ENCODE measurements around the gene VWA8.
"Not testable (repeated sequence)": the region's sequence is repeated elsewhere in the genome, so short reads cannot be mapped to it uniquely, and the experiment has no call there.

VWA8 gene

DNA sequence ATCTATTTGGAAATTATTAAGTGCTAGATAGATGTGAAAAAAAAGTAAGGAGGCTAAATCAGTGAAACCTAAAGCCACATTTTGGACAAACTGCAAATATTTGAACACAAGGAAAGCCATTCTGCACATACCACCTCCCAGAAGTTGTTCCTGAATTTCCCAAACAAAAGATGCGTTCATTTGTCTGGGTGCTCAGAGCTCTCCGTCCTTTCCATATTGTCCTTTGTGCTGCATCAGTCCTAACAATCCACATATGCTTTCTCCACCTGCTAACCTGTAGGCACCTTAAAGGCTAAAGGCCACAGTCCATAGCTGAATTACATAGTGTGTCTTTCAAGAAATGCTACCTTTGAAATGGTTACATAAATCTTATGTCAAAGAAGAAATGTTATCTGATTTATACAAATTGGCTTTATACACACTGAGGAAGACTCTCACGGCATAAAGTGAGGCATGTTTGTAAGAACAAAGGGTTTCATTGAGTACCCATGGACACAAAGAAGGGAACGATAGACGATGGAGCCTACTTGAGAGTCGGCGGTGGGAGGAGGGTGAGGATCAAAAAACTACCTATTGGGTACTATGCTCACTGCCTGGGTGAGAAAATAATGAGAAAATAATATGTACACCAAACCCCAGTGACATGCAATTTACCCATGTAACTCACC, 321.5 kb downstream of the VWA8 start:
- Histone ChIP-seq H3K4me1 (no peaks in the 10 kb centered on the region), H3K9me3 (no peaks in the 10 kb centered on the region), H3K36me3 (no peaks in the 10 kb centered on the region), H3K27me3 (no peaks in the 10 kb centered on the region), H3K4me3 (ENCODE audit: low read depth, low read length) (no peak overlapping the region)
- DNase-seq, result no peak
- TF ChIP-seq, protein P1, sequence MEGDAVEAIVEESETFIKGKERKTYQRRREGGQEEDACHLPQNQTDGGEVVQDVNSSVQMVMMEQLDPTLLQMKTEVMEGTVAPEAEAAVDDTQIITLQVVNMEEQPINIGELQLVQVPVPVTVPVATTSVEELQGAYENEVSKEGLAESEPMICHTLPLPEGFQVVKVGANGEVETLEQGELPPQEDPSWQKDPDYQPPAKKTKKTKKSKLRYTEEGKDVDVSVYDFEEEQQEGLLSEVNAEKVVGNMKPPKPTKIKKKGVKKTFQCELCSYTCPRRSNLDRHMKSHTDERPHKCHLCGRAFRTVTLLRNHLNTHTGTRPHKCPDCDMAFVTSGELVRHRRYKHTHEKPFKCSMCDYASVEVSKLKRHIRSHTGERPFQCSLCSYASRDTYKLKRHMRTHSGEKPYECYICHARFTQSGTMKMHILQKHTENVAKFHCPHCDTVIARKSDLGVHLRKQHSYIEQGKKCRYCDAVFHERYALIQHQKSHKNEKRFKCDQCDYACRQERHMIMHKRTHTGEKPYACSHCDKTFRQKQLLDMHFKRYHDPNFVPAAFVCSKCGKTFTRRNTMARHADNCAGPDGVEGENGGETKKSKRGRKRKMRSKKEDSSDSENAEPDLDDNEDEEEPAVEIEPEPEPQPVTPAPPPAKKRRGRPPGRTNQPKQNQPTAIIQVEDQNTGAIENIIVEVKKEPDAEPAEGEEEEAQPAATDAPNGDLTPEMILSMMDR (IDR thresholded peaks at IDR 0.05; ENCODE audit: low read depth, low read length), result no peak

DNA sequence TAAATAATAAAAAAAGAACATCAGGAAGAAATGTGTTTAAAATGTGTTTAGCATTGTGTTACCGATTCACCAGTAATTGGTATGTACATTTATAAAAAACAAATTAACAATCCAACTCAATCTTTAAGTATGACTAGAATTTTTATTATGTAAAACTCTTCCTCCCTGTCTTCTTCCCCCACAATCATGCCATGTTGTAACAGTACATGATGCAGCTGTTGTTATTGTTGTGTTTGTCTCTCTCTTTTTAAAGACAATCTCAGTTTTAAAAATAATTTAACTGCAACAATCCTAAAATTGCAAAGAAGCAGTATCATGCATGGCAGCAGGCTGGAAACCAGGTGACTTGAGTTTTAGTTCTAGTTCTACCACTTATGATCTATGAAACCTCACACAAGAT, 323.3 kb downstream of the VWA8 start:
- no peak for DNase-seq
- no peaks in the 10 kb centered on the region for H3K4me1 ChIP-seq
- H3K9me3 ChIP-seq, result no peaks in the 10 kb centered on the region
- H3K4me3 ChIP-seq (ENCODE audit: low read depth, low read length), result no peak overlapping the region
- H3K27me3 ChIP-seq, result no peaks in the 10 kb centered on the region
- TF ChIP-seq, protein P1 (IDR thresholded peaks at IDR 0.05; ENCODE audit: low read depth, low read length), result no peak
- no peaks in the 10 kb centered on the region for H3K36me3 ChIP-seq

DNA sequence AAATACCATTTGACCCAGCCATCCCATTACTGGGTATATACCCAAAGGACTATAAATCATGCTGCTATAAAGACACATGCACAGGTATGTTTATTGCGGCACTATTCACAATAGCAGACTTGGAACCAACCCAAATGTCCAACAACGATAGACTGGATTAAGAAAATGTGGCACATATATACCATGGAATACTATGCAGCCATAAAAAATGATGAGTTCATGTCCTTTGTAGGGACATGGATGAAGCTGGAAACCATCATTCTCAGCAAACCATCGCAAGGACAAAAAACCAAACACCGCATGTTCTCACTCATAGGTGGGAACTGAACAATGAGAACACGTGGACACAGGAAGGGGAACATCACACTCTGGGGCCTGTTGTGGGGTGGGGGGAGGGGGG, 323.9 kb downstream of the VWA8 start:
- not testable (repeated sequence) for DNase-seq; H3K4me1 ChIP-seq; H3K4me3 ChIP-seq (ENCODE audit: low read depth, low read length); H3K27me3 ChIP-seq; H3K9me3 ChIP-seq; H3K36me3 ChIP-seq

DNA sequence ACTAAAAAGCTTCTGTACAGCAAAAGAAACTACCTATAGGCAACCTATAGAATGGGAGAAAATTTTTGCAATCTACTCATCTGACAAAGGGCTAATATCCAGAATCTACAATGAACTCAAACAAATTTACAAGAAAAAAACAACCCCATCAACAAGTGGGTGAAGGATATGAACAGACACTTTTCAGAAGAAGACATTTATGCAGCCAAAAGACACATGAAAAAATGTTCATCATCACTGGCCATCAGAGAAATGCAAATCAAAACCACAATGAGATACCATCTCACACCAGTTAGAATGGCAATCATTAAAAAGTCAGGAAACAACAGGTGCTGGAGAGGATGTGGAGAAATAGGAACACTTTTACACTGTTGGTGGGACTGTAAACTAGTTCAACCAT, 324.3 kb downstream of the VWA8 start:
- H3K9me3 ChIP-seq; H3K27me3 ChIP-seq; H3K36me3 ChIP-seq; DNase-seq; H3K4me3 ChIP-seq (ENCODE audit: low read depth, low read length); H3K4me1 ChIP-seq: not testable (repeated sequence)

DNA sequence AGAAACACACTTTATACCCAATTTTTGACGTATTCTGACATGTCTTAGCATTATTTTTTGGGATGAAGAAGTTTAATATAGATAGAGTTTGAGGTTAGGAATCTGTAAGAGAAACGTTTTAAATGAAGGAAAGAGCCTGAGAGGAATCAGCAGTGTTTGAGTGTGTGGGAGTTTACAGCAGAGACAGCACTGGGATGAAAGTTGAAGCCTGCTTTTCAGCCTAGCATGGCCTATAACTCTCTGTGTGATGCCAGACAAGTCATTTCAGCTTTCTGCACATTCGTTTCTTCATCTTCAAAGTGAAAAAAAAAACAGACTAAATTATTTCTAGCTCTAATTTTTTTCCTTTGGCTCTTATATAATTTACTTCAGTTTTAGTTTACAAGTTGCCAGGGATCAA, 326.5 kb downstream of the VWA8 start:
- no peak for DNase-seq
- TF ChIP-seq, protein P1 (IDR thresholded peaks at IDR 0.05; ENCODE audit: low read depth, low read length), result no peak
- Histone ChIP-seq H3K36me3 (no peaks in the 10 kb centered on the region), H3K4me1 (no peaks in the 10 kb centered on the region), H3K27me3 (no peaks in the 10 kb centered on the region), H3K4me3 (ENCODE audit: low read depth, low read length) (no peak overlapping the region), H3K9me3 (no peaks in the 10 kb centered on the region)

DNA sequence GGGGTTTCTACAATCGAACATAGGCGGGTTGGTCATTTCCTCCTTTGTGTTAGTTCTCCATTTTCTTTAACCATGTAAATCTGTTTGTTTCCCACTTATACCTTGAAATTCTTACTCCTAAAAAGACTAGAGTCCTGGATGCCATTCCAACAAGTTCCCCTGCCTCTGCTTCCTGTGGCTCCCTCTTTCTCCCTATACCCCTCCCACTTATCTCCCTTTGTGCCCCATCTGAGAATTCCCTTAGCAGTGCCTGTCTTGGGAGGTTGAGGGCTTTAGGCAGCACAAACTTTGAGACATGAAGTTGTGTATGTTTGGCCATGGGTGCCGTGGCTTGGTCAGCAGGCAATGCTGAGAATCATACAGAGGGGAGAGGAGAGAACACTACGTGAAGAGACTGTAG, 327.1 kb downstream of the VWA8 start:
- no peaks in the 10 kb centered on the region for H3K4me1 ChIP-seq
- no peaks in the 10 kb centered on the region for H3K9me3 ChIP-seq
- TF ChIP-seq, protein P1 (IDR thresholded peaks at IDR 0.05; ENCODE audit: low read depth, low read length), result no peak
- no peaks in the 10 kb centered on the region for H3K36me3 ChIP-seq
- H3K4me3 ChIP-seq (ENCODE audit: low read depth, low read length), result no peak overlapping the region
- H3K27me3 ChIP-seq, result no peaks in the 10 kb centered on the region
- DNase-seq, result no peak

DNA sequence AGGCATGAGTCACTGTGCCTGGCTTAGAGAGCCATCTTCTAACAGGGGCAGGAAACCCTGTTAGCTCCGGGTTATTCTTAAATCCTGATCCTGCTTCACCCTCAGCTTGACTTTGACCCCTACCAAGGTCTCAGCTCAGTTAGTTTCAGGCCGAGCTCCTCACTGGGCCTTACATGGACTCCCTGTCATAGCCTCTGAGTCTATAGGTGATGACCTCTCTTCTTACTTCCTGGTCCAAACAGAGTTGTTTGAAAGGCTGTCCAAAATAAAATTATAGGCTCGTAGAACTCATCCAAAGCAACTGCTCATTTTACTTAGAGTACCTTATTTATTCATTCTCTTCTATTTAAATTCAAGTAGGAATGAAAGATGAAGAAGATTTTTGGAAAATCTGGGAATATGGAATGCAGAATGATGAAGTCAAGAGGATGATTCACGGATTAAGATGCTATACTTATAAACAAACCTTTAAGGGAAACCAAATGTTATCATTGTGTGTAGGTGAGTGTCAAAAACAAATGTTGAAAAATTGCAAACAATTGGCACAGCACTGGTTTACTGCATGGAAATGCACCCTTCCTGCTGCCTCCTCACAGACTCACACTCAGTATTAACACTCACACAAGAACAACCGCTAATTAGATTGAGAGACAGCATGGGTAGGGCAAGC, 329.5 kb downstream of the VWA8 start:
- Histone ChIP-seq H3K9me3 (no peaks in the 10 kb centered on the region), H3K4me3 (ENCODE audit: low read depth, low read length) (no peak overlapping the region), H3K27me3 (no peaks in the 10 kb centered on the region), H3K36me3 (no peaks in the 10 kb centered on the region), H3K4me1 (no peaks in the 10 kb centered on the region)
- DNase-seq, result no peak
- TF ChIP-seq, protein P1 (IDR thresholded peaks at IDR 0.05; ENCODE audit: low read depth, low read length), result no peak
